Activated T-cell treated with anti-CD3 and anti-CD28 coated beads for 4 hours (primary cell): ENCODE measurements around the gene OPTC.
"Not testable (repeated sequence)": the region's sequence is repeated elsewhere in the genome, so short reads cannot be mapped to it uniquely, and the experiment has no call there.

ENCODE experiments used
- DNase-seq: peaks from one replicate; pipeline ENCODE4 v3.0.0-alpha.2; 2020

Gene OPTC, protein sequence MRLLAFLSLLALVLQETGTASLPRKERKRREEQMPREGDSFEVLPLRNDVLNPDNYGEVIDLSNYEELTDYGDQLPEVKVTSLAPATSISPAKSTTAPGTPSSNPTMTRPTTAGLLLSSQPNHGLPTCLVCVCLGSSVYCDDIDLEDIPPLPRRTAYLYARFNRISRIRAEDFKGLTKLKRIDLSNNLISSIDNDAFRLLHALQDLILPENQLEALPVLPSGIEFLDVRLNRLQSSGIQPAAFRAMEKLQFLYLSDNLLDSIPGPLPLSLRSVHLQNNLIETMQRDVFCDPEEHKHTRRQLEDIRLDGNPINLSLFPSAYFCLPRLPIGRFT

DNA sequence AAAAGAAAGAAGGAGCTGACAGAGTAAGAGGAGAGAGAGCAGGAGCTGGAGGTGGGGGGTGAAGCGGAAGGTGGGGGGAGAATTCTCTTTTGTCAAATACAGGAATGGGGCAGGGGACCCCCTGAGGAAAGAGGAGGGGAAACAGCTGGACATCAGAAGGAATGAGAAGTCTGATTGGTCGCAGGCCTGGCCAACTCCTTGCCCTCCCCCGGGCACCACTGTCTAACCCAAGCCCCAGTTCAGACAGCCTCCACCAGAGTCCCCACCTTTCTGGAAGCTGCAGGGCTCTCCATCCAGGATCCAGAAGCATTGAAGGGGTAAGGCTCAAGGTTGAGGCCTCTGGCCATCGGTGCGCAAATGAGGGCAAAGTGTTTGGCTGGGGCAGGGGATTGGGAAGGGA lies at the start of gene OPTC:
OPTC (plus strand) TSS at position 253 of the 400 bp plus-strand sequence. CDS start 1,853 bp downstream, outside the sequence.
- DNase-seq, result no peak

DNA sequence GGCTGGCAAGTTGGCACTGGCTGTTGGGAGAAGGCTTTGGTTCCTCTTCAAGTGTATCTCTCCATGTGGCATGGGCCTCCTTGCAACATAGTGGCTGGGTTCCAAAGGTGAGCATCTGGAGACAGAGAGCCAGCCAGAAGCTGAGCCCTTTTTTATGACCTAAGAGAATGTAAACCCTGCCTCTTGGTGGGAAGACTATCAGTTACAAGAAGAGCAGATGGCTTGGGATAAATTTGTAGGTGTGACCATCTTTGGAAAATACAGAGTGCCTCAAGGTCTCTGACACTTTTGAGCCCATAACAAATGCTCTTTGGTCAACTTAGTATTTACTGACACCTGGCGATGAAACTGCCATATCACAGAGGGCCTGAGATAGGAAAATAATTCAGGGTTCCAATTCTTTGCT lies 49.8 kb upstream of the OPTC start:
- DNase-seq, result no peak

DNA sequence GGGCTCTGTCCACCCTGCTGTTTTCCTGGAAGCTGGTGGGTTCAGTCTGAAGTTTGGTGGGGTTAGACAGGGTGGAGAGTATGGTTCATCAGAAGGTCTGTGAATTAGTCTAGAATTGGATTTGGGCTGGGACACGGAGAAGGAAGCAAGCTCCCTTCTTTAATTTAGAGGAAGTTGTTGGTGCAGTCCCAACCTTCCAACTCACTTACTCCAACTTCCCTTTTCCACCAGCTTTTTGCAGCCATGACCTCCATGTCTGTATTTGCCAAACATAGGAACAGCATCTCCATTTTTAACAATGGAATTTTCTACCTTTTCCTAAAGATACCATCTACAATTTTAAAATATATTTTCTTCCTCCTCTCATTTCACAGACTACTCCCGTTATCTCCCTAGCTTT lies 46.8 kb upstream of the OPTC start:
- no peak for DNase-seq

DNA sequence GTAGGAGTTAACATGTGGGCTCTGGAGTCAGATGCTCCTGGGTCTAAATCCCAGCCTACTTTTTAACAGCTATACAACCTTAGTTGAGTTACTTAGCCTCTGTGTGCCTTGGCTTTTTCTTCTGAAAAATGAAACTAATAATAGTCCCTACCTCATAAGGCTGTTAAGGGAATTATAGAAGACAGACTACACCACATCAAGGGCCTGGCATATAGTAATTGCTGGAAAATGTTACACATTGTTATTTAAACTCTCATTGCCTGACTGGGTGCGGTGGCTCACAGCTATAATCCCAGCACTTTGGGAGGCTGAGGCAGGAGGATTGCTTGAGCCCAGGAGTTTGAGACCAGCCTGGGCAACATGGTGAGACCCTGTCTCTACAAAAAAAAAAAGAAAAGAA lies 46.4 kb upstream of the OPTC start:
- DNase-seq, result not testable (repeated sequence)

DNA sequence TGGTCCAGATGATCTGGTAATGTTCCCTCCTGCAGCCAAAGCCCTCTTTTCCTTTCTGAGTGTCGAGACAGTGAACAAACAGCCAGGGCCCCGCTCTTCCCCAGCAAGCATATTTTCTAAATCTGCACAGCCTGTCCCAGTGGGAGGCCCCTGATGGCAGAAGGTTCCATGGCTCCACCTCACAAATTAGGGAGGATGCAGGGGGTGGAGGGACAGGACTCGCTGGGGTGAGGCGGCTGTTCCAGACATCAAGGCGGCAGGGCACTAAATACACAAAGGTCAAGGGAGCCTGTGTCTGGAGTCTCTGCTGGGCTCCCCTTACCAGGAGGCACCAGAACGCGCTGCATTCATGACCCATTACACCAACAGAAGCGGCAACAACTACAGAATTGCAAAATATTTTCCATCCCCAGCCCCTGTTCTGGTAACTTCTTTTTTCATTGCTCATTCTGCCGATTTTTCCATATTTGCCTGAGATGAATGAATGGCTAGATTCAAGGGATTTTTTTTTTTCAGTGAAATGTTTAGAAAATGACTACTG lies 45.4 kb upstream of the OPTC start:
- no peak for DNase-seq

DNA sequence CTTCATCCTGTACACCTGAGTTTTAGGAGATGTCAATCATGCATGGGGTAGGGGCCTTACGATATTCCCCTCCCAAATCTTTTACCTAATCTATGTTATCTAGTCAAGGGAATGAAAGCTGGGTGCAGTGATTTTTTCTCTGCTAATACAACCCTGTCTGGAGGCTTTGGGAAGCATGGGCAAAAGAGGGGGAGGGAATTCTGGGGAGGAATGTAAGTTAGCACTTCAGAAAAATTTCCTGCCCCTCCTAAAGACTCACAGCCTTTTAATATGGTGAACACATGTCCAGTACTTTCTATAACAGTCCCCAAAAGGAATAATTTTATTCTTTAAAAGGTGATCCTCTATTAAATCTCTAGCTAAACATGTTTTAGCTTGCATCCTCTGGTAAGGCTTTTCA lies 44.0 kb upstream of the OPTC start:
- no peak for DNase-seq

DNA sequence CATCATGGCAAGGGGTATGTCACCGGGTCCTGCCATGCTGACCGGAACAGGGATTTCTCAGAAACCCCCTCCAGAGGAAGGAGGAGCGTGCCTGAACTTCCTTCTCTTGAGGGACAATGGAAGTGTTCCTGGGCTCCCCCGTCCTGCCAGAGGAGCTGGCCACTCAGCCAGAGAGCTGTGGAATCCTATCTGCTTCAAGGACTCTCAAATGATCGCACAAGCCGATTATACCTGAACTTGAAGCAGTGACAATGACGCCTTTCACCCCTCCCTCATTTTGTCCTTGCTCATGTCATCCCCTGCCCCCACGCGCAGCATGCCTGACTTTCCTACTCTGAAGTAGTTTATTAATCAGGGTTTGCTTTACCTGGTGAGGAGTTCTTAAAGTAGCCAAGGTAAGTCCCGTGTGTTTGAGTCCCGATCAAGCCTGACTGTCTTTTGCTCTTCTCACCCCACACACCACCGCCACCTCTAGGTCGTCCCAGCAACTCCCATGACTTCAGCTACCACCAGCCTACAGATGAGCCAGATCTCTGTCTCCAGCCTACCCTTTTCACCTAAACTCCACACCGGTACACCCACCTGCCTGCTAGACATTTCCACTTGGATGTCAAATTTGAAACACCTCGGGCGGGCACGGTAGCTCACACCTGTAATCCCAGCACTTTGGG lies 43.3 kb upstream of the OPTC start:
- no peak for DNase-seq

DNA sequence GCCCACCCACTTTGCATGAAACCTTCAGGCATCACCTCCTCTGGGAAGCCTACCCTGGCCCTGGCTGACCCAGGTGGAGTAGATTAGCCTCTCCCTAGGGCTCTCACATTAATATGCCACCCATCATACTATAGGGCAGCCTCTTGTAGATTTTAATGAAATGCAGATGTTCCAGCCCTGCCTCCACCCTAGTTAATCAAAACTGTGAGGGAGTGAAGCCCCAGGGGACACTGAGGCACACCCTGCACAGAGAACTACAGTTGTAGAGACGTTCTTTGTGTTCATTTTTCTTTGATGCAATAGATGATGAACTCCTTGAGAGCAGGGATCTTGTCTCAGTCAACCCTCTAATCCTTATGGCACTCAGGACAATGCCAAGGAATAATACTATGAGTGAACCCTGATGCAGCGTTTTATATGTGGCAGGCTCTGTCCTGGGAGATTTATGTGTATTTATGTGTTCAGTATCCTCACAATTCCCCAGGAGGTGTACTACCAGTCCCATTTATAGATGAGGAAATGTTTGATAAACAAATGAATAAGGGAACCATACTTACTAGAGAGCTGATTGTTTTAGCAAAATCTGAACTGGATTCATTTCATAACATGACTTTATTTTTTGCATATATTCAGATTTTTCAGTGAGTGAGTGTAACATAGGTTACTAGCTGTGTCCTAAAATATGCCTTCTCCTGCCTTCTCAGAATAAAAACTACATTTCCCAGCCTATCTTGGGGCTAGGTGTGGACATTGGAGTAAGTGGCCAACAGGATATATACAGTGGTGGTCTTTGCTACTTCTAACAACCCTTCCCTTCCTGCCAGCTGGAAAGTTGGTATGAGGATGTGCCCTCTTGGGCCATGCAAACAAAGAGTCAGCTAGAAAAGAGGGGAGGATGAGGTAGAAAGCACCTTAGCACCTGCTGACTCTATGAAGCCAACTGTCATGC lies 41.8 kb upstream of the OPTC start:
- no peak for DNase-seq

DNA sequence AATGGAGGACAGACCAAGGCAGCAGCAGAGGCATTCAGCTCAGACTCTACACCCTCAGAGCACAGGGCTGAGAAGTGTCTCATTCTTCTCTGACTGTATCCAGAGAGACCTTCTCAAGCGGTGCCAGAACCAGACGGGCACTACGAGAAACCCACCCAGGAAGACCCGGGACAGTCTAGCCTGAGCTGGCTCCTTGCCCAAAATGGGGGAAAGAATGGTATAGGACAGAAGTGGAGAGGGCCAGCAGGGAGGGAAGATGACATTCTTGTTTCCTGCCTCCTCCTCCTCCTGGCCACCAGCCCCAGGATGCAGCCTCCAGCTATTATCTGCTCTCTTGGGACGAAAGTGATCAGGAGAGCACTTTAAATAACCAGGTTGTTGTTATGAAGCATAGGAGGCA lies 40.9 kb upstream of the OPTC start:
- no peak for DNase-seq

DNA sequence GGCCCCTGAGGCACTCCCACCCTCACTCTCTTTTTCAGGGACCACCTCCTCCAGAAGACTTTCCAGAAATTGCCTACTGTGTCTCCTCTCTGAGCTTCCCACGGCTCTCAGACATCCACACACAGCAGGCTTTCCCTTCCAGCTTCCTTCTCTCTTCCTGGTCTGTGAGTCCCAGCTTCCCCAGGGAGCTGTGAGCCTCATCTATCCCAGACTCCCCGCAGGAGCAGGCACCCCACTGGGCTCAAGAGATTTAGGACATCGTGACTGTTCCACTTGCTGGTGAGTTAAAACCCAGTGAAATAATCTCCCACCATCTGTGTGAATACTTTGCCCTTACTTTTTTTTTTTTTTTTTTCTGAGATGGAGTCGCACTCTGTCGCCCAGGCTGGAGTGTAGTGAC lies 40.3 kb upstream of the OPTC start:
- DNase-seq, result no peak

DNA sequence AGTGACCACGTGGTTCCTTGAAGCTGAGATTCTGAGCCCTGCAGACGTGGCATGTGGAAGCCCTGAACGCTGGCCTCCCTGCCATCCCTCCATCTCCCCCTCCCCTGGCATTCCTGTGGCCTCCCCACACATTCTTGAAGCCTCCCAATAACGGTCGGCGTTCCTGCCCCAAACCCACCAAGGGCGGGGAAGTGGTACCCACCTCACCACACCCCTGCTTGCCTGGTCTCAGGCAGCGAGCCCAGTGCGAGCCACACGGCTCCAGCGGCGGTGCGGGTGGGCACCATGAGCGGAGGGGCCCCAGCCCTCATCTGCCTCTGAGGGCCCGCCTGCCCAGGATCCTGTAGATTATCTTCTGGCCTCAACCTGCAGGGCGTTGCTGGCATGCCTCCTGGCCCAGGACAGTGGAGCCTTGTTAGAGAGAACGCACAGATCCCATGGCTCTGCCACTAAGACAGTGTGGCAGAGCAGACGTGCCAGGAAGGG lies 38.9 kb upstream of the OPTC start:
- DNase-seq, result no peak

DNA sequence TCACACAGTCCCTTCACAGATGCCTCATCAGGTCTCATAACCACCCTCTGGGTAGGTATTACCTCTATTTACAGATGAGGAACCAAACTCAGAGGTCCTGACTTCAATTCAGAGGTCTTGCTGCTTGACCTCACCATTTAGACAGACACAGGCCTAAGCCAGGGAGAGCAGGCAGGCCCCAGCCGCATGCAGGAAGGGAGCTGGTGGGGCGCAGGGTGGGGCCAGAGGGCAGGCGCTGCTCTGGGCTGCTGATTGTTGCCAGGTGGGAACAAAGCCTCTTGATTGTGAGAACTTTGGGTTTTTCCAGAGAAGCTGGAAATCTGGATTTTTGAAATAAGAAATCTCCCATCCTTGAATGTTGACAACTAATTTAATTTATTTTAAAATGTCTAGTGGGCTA lies 38.2 kb upstream of the OPTC start:
- DNase-seq, result no peak

DNA sequence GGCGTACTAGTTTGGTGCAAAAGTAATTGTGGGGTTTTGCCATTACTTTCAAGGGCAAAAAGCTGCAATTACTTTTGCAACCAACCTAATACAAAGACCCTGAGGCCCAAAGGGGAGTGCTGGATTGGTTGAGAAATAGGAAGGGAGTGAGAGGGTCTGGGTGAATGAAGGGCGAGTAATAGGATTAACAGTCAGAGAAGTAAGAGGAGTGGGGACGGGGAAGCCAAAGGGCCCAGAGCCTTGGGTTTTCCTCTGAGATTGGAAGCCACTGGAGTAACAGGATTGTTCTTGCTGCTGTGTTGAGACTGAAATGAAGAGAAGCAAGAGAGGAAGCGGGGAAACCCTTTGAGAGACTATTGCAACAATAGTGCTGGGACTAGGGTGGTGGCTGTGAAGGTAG lies 37.4 kb upstream of the OPTC start:
- DNase-seq, result no peak

DNA sequence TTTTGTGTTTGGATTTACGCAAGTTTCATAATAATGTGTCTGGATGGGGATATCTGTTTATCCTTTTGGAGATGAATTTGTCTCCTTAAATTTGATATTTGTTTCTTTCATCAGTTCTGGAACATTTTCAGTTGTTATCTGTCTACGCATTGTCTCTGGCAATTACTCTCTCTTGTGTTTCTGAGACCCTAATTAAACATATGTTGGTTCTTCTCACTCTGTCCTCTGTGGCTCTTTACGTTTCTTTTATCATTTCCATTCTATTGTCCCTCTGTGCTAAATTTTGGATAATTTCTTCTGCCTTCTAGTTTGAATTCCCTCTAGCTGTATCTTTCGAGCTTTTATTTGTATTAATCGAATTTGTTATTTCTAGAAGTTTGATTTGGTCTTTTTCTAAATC lies 35.9 kb upstream of the OPTC start:
- no peak for DNase-seq

DNA sequence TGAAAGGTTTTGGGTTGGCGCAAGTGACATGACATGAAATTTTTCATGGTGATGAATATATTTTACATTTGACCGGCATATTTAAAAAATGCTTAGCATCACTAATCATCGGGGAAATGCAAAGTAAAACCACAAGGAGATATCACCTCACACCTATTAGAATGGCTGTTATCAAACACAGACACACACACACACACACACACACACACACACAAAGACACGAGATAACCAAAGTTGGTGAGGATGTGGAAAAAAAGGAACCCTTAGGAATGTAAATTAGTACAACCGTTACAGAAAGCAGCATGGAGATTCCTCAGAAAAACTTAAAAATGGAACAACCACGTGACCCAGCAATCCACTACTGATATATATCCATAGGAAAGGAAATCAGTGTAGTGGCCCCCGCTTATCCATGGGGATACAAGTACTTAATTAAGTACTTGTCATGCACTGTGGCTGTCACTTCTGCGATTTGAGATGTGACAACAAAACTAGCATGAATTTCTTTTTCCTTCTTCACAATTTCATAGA lies 34.2 kb upstream of the OPTC start:
- no peak for DNase-seq

DNA sequence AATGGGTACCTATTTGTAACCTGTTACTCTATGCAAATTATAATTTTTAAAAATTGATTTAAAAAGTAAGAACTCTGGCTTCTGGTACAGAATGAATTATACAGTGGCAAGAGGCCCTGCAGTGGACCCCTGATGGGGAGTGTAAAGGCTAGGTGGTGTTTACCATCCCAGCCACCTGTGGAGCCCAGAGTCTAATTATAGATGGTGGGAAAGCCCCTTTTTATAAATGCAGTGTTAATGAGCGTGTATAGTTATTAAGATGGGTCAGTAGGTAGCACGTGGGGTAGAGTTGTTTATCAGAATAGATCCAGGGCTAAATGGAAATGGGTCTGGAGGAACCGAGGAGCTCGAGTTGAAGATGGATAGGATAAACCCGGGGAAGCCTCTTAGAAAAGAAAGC lies 32.2 kb upstream of the OPTC start:
- DNase-seq, result no peak

DNA sequence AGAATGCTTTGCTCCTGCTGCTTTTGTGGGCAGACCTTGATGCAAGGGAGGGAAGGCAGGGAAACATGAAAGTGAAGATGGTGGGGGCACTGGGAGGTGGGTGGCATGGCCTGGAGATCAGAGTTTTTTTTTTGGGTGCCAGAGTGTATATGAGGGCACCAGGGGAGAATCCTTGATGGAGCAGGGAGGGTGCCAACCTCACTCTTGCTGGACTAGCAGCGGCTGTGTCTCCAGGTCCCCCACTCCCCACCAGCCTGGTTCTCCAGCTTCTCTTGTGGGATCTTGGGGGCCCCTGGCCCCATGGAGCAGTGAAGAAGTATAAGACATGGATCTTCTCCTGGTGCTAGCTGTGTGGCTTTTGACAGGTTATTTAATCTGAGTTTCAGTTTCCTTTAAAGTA lies 31.8 kb upstream of the OPTC start:
- DNase-seq, result no peak

DNA sequence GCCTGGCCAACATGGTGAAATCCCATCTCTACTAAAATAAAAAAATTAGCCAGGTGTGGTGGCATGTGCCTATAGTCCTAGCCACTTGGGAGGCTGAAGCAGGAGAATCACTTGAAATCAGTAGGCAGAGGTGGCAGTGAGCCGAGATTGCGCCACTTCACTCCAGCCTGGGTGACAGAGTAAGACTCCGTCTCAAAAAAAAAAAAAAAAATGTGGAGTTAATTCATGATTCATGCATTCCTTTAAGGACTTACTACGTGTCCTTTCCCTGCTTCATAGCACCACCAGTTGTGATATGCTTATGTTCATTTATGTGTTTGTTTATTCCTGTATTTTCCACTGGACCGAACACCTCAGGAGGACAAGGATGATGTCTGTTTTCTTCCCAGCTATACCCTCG lies 31.1 kb upstream of the OPTC start:
- DNase-seq, result no peak

DNA sequence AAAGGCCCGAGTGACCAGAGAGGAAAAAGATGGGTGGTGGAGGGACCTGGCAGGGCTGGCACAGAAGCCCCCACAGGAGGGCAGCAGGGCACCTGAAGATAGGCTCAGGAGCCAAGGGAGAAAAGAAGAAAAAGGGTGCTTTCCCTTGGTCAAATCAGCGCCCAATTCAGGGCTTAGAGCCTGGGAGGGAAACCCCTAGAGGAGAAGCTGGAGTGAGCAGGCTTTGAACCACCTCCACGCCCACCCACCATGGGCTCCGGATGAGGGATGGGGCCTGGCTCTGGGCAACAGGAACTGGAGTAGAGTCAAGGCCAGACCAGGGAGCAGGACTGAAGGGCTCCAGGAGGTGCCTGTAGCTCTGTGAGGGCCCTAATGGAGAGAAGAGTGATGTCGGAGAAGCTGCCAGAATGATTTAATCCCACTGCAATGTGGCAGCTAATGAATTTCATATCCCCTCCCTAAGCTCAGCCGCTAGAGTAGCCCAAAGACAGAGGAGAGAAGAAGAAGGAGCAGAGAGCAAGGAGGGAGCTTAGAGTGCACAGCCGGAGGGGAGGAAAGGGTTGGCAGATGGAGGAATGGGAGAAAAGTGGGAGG lies 30.4 kb upstream of the OPTC start:
- no peak for DNase-seq

DNA sequence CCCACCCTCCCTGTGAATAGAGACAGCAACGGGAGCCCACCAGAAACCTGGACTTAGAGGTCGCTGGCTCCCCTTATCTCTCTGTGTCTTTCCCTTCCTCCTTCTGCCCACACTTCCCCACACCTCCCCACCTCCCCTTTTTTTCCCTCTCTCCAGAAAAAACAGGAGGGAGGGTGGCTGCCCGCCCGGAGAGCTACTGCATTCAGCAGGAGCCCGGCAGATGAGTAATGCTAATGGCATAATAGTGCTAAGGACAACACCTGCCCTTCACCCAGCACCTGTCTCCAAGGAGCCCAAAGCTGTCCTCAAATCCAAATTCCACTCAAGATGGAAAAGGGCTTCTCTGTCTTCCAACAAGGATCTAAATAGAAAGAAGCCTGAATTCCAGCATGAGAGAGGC lies 29.7 kb upstream of the OPTC start:
- no peak for DNase-seq

DNA sequence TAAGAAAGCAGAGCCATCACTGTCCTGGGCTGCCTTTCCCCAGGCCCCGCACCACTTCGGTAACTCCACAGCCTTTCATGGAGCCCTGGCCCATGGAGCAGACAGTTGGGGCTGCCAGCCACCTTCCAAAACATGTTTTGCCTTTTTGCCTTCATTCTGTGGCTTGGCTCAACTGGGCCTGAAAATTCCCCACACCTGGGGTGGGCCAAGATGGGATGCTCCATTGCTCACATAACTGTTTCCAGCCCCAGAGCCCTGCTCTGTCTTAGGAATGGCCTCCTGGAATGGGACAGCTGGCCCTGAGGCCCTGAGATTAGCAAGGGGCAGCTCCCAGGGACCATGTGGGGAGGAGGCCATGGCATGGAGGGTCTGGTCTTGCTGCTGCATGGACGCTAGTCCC lies 29.2 kb upstream of the OPTC start:
- DNase-seq, result no peak

DNA sequence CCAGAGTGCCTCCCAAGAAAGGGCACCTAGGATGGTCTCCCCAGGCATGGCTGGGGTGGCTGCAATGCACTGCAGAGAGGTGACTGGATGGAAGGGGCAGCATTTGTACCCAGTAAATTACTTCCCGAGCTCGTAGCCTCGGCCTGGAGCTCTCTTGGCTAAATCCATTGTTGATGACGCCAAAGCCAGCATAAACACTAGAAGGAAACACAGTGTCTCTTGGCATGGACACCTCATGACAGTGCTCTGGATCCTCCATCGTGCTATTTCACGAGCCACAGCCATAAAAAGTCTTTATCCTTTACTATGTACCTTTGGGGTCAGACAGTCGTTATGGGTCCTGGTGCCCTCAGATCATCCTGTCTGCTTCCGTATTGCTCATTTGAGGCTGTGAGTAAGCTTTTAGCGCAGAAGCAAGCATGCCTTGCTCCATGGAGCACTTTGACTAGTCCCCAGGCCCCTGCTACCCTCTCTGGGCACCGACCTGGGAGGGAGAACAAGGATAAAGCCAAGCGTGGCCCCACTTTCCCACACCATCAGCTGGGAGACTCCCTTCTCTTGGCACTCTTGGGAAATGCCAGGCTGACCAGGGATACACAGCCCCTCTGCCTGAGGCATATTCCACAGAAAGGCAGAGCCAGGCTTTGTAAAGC lies 28.7 kb upstream of the OPTC start:
- DNase-seq, result no peak
